HL-60 (cell line): Measurements from ENCODE around the gene AKAP11.

ENCODE experiments used
- GABPA ChIP-seq: IDR thresholded peaks from 2 replicates; pipeline ENCODE4 v1.6.1; 2012; ENCODE audit warnings: low read depth
- POLR2AphosphoS5 ChIP-seq: IDR thresholded peaks from 2 replicates; pipeline ENCODE4 v1.6.1; 2012; ENCODE audit warnings: low read depth
- REST ChIP-seq: IDR thresholded peaks from 2 replicates; pipeline ENCODE4 v1.6.1; 2012; ENCODE audit warnings: low read depth; ENCODE audit not compliant: insufficient replicate concordance
- TF ChIP-seq, protein P1 (sequence below): IDR thresholded peaks from one replicate; pipeline ENCODE4 v1.5.1; 2011; ENCODE audit warnings: low read length, control low read depth, inconsistent platforms; ENCODE audit not compliant: insufficient read depth

GRCh38 chr13:42307461-42307860, 35.5 kb downstream of the AKAP11 start:
- TF ChIP-seq, protein P1, sequence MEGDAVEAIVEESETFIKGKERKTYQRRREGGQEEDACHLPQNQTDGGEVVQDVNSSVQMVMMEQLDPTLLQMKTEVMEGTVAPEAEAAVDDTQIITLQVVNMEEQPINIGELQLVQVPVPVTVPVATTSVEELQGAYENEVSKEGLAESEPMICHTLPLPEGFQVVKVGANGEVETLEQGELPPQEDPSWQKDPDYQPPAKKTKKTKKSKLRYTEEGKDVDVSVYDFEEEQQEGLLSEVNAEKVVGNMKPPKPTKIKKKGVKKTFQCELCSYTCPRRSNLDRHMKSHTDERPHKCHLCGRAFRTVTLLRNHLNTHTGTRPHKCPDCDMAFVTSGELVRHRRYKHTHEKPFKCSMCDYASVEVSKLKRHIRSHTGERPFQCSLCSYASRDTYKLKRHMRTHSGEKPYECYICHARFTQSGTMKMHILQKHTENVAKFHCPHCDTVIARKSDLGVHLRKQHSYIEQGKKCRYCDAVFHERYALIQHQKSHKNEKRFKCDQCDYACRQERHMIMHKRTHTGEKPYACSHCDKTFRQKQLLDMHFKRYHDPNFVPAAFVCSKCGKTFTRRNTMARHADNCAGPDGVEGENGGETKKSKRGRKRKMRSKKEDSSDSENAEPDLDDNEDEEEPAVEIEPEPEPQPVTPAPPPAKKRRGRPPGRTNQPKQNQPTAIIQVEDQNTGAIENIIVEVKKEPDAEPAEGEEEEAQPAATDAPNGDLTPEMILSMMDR, result no peak
- no peak for TF ChIP-seq POLR2AphosphoS5
- TF ChIP-seq REST, result no peak
- no peak for TF ChIP-seq GABPA
